GM15510 (cell line): ENCODE measurements around the gene TUT4.
A peak's percentile ranks its signal among the peaks of the same experiment; 100 is the strongest.

ENCODE experiments used
- POLR2A ChIP-seq: IDR thresholded peaks from 3 replicates; pipeline ENCODE4 v1.6.1; 2011; ENCODE audit warnings: borderline replicate concordance; ENCODE audit not compliant: insufficient read length; ENCODE audit errors: extremely low read depth

The TUT4 gene

DNA sequence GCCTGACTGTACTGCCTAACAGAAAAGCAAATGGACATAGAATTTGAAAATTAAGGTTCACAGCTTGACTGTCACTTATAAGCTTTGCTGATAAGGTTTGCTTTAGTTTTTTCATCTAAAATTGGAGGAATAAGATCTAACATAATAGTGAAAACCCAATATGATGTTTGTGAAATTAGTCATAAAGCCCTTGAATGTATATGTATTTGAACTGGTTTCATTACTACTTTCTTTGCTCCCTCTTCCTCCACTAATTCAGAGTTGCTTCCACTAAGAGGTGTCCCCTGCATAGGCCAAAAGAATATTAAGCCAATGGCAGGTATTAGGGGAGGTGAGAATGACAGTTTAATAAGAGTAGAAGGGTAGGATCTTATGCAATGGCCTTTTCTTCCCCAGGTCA, 137.9 kb downstream of the TUT4 start:
- no peak for TF ChIP-seq POLR2A

DNA sequence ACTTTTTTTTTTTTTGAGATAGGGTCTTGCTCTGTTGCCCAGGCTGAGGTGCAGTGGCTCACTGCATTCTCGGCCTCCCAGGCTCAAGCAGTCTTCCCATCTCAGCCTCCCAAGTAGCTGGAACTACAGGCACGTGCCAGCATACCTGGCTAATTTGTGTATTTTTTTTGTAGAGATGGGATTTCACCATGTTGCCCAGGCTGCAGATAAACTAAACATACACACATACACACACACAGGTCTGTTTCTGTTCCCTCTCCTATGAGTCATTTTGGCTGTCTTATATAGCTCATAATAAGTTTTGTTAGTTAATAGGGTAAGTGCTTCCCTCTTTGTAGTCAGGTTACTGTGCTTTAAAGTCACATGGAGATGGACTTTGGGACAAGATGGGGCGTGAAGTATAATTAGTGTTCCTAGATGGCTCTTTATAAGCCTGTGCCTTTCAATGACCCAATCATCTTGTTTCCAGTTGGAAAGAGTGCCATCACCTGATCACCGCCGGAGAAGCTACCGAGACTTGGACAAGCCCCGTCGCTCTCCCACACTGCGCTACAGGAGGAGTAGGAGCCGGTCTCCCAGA, 139.4 kb downstream of the TUT4 start:
- TF ChIP-seq POLR2A, result no peak

DNA sequence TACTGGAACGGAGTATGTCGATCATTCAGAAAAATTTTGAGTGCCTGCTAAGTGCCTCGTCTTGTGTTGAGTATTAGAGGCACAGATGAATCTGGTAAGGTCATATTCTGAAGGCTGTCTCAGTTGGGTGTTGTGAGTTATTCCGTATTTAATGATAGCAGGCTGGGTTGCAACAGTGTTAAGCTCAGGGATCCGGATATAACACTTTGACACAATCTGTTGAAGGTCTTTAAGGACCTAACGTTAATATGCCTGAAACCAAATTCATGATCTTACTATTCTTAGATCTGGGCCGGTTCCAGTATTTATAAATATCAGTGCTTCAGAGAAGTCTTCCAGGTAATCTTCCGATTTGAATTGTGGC, 147.9 kb downstream of the TUT4 start:
- no peak for TF ChIP-seq POLR2A

DNA sequence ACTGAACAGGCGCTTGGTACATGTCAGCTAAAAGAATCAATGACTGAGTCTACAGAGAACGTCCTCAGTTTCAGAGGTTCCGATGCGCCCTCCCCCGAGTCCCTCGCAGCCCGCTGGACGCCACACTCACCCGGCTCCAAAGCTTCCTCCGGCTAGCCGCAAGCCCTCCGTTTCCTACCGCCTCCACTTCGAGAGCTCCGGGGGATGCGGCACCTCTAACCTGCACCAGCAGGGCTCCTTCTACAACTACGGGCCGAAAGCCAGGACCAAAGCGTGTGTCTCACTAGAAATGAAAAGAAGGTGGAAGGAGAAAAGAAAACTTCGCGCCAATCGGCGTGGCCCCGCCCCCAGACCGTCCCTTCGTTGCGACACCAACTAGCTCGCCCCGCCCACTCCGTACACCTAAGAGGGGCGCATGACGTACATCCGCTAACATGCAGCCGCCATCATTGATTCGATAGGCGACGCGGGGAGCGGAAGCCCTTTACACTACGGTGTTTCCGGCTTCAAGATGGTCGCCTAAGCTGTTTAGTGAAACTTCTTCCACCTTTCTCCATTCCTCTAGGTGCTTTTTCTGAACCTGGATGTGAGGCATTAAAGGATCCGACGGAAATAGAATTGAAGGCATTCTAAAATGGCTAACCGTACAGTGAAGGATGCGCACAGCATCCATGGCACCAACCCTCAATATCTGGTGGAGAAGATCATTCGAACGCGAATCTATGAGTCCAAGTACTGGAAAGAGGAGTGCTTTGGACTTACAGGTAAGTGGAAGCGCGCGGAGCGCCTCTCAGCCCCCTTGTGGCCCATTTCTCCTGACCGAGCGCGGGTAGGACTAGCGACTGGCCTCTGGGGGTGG, 148.5 kb downstream of the TUT4 start, which contains the start of the genes ORC1 and PRPF38A:
Gene ORC1 (minus strand): TSS at position 308 of the 859 bp plus-strand sequence. CDS start 2,200 bp downstream, outside the sequence.
Gene PRPF38A (plus strand): TSS at position 487 of the 859 bp plus-strand sequence. CDS start 148 bp downstream, at position 635.
- TF ChIP-seq POLR2A, result peak; percentile 84

DNA sequence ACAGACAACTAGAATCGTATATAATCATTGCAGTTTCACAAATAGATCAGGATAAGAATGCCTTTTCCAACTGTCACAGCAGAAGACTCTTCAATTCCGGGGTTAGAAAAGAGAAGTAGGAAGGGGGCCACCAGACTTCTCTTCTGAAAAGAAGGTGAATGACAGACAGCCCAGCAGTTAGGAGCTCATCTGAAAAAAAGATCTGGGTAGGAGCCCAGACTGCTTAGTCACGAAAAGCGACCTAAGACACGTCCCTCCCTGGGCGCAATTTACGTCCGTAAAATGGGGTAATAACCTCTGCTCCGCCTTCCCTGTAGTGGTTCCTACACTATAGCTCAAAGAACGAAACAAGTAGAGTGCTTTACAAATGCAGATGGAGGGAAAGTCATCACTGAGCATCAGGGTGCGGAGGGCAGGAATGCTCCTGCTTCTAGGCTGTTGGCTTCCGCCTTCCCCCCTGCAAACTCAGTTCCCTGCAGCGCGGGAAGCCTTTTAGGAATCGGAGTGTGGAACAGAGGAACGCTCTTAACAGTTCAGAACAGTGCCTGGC, 149.3 kb downstream of the TUT4 start:
- no peak for TF ChIP-seq POLR2A

DNA sequence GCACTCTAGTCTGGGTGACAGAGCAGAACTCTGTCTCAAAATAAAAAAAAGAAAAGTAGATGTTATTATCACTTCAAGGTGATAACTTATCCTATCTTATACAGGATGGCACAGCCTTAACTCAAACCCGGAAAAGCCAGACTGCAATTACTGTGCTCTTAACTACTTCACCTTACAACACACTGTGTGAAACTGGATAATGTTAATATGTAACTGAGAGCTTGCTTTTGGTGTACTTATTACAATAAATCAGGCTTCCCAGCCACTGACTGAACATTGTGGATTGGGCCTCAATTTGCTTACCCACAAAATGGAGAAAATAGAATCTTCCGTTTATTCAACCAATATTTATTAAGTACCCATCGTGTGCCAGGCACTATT, 150.0 kb downstream of the TUT4 start:
- TF ChIP-seq POLR2A, result no peak

DNA sequence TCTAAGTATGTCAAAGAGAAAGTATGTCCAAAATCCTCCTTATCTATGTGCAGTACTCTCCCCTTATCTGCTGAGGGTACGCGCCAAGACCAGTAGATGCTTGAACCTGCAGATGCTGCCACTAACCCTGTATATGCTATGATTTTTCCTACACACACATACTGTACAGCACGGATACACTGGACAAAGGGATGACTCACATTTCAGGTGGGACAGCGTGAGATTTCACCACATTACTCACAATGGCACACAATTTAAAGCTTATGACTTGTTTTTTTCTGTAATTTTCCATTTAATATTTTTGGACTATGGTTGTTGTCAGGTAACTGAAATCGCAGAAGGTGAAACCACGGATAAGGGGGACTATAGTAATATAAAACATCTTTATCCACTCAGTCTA, 152.8 kb downstream of the TUT4 start:
- no peak for TF ChIP-seq POLR2A

DNA sequence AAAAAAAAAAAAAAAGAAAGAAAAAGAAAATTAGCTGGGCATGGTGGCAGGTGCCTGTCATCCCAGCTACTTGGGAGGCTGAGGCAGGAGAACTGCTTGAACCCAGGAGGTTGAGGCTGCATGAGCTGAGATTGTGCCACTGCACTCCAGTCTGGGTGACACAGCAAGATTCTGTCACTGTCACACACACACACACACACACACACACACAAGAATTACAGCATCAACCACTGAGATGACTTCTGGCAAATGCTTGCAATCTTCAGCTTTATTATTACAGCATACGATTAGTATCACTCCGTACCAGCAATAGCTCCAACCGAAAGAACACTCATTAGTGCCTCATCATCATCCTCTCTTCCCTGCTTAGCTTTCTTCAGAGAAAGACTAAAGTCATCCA, 153.3 kb downstream of the TUT4 start:
- no peak for TF ChIP-seq POLR2A

DNA sequence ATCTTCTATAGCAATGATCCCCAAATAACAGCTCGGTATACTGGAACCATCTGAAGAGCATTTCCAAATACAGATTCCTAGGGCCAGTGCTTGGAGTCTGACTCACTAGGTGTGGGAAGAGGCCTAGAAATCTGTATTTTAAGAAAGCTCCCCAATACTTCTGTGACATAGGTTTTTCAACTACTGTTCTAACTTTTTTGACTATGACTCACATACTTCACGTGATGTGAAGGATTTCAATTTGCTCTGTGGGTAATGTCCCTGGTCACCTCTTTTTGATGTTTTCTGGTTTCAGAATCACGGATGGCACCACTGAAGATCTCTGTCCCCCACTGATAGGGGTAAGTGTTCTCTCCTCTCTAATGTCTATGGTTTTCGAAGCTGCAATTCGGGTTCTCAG, 159.7 kb downstream of the TUT4 start:
- TF ChIP-seq POLR2A, result no peak

DNA sequence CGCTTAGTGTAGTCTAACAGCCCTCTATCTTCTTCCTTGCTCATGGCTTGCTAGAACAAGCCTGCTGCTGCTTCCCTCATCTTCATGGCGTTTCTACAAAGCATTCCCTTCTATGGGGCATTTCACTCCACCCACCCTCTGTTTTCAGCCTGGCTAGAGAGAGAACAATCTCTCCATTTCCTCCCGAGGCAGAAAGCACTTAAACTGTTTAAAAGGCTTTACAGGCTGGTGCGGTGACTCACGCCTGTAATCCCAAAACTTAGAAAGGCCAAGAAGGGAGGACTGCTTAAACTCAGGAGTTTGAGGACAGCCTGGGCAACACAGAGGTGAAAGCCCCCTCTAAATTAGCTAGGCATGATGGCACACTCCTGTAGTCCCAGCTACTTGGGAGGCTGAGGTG, 166.4 kb downstream of the TUT4 start:
- TF ChIP-seq POLR2A, result no peak

DNA sequence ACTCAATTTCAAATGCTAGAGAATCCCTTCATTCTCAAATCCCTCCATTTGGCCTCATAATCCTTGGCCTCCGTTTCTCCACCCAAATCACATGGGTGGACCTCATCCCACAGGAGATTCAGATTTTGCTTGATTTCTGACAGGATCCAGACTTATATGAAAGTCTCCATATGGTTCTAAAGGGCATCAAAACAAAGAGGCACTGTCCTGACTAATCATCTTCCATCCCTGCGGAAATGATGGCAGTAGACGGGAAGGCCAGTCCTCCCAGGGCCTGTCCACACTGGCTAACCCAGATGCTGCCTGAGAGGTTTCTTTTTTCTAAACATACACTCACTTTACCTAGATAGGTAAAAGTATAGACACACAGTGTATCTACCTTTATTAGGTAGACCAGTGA, 167.5 kb downstream of the TUT4 start:
- TF ChIP-seq POLR2A, result no peak
